ENCODE data around the gene SAPCD1. TPM values are rescaled to one million over a fixed set of nuclear protein-coding genes. Genes with fewer than 3 reads are reported as not detected.

Gene SAPCD1
- total RNA-seq, 1 donor from 2014 or later, result 1.2 TPM

DNA sequence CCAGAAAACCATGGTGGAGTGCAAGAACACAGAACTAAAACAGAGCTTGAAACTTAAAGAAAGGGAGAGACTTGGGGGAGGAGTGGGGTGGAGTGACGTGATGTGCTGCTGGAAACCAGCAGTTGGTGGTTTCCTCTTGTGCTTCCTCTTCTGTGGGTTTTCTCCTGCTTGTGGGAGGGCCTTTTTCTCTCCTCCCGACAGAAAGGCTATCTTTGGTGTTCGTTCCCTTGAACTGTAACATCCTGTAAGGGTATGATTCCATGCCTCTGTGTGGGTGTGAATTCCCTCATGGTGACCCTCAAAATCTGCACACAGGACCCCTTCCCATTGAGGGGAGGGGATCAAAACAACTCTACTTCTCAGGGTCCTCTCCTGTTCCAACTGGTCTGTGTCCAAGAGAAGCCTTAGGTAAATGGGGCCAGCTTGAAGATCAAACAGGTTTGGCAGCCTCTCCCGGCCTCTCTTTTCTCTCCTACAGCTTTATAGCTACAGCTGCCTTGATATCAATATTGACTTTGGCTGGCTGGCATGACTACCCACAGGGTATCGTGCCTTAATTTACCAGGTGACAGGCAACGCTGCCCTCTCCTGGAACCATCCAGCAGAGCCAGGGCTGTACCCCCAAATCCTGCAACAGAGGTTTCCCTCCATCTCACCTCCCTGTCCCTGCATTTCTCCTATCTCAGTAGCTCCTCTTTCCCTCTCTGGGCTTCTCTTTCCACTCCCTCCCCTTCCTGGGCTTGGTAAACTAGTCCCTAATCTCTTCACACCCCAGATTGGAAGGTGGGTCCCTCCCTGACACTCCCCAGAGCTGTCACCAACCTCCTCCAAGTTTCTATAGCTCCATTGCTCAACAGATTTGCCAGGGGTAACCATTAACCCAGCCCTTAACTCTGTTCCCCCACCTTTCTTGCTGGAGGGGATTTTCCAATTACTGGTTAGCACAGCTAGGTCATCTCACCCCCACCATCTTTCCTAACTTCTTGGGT is 24.2 kb upstream of the SAPCD1 start:
- Mint-ChIP-seq H3K4me3 (ENCODE audit: unreplicated experiment) (peak overlapping the region; percentile 99), H3K36me3 (ENCODE audit: low read depth, unreplicated experiment) (peaks cover 17% of the 10 kb centered on the region), H3K27ac (ENCODE audit: unreplicated experiment) (peak overlapping the region; percentile 99), H3K4me1 (ENCODE audit: low read depth, unreplicated experiment) (peaks cover 34% of the 10 kb centered on the region), H3K27me3 (ENCODE audit: low read depth, unreplicated experiment) (no peaks in the 10 kb centered on the region), H3K9me3 (ENCODE audit: unreplicated experiment) (no peaks in the 10 kb centered on the region)
- Histone ChIP-seq H3K4me2 (ENCODE audit: low read length) (peak overlapping the region; percentile 93), H3K9me3 (ENCODE audit: insufficient read depth, low read depth, low read length) (no peaks in the 10 kb centered on the region), H3K9ac (ENCODE audit: low read length) (peak overlapping the region; percentile 50), H4K20me1 (ENCODE audit: insufficient read depth, low read length) (peaks cover 22% of the 10 kb centered on the region), H3K4me1 (ENCODE audit: insufficient read depth, low read length) (peaks cover 39% of the 10 kb centered on the region), H3K36me3 (ENCODE audit: insufficient read depth, low read length) (peaks cover 10% of the 10 kb centered on the region), H2AFZ (ENCODE audit: low read depth, low read length) (peak overlapping the region; percentile 57), H3K79me2 (ENCODE audit: insufficient read depth, low read length) (peaks cover 42% of the 10 kb centered on the region), H3K4me3 (ENCODE audit: insufficient read depth, low read depth, low read length) (peak overlapping the region; percentile 18), H3K27ac (ENCODE audit: low read depth, low read length) (peak overlapping the region; percentile 54), H3K27me3 (ENCODE audit: insufficient read depth, low read length) (no peaks in the 10 kb centered on the region)
- FAIRE-seq (peak; percentile 9), DNase-seq (ENCODE audit: low read depth) (peak; percentile 78)
- no peak for TF ChIP-seq EZH2 (IDR thresholded peaks at IDR 0.05; ENCODE audit: insufficient read depth, low read length)
- TF ChIP-seq, protein P1, sequence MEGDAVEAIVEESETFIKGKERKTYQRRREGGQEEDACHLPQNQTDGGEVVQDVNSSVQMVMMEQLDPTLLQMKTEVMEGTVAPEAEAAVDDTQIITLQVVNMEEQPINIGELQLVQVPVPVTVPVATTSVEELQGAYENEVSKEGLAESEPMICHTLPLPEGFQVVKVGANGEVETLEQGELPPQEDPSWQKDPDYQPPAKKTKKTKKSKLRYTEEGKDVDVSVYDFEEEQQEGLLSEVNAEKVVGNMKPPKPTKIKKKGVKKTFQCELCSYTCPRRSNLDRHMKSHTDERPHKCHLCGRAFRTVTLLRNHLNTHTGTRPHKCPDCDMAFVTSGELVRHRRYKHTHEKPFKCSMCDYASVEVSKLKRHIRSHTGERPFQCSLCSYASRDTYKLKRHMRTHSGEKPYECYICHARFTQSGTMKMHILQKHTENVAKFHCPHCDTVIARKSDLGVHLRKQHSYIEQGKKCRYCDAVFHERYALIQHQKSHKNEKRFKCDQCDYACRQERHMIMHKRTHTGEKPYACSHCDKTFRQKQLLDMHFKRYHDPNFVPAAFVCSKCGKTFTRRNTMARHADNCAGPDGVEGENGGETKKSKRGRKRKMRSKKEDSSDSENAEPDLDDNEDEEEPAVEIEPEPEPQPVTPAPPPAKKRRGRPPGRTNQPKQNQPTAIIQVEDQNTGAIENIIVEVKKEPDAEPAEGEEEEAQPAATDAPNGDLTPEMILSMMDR (IDR thresholded peaks at IDR 0.05; ENCODE audit: insufficient read depth, low read depth, low read length), result no peak

DNA sequence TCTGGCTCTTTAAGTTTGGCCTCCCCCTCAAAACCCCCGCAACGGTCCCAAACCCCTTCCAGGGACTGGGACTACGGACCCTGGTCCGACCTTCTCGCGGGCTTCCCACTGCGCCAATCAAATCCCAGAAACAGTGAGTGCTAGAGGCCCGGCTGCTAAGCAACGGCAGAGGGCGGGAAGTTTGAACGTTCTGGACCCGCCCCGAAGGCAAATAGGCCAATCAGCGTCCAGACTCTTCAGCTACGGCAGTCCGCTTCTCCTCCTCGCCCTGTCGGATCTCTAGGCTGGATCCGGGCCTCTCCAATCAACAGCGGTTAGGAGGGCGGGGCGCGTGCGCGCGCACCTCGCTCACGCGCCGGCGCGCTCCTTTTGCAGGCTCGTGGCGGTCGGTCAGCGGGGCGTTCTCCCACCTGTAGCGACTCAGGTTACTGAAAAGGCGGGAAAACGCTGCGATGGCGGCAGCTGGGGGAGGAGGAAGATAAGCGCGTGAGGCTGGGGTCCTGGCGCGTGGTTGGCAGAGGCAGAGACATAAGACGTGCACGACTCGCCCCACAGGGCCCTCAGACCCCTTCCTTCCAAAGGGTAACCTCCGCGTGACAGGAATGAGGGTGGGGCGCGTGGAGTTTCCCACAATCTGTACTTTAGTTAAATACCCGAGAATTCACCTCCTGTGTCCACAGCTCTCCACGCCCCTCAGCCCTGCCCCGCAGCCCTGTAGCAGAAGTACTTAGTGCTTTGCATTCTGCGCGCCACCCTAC is 22.6 kb upstream of the SAPCD1 start, which contains the start of gene MSH5:
TSS of gene MSH5 (plus strand) at position 367 of the 758 bp plus-strand sequence. CDS start 462 bp downstream, outside the sequence.
- H3K79me2 ChIP-seq (ENCODE audit: insufficient read depth, low read length), result peaks cover 27% of the 10 kb centered on the region
- H2AFZ ChIP-seq (ENCODE audit: low read depth, low read length), result peak within 1 kb of the TSS; percentile 83
- no peak for TF ChIP-seq EZH2 (IDR thresholded peaks at IDR 0.05; ENCODE audit: insufficient read depth, low read length)
- TF ChIP-seq, protein P1 (IDR thresholded peaks at IDR 0.05; ENCODE audit: insufficient read depth, low read depth, low read length), result no peak
- H3K4me3 Mint-ChIP-seq (ENCODE audit: unreplicated experiment), result peak within 1 kb of the TSS; percentile 99
- H3K27ac ChIP-seq (ENCODE audit: low read depth, low read length), result peak within 1 kb of the TSS; percentile 65
- no peaks in the 10 kb centered on the region for H3K27me3 Mint-ChIP-seq (ENCODE audit: low read depth, unreplicated experiment)
- FAIRE-seq (no peak), DNase-seq (ENCODE audit: low read depth) (peak; percentile 97)
- peak within 1 kb of the TSS; percentile 80 for H3K9ac ChIP-seq (ENCODE audit: low read length)
- peaks cover 10% of the 10 kb centered on the region for H3K36me3 Mint-ChIP-seq (ENCODE audit: low read depth, unreplicated experiment)
- H3K4me2 ChIP-seq (ENCODE audit: low read length), result peak within 1 kb of the TSS; percentile 96
- H3K27me3 ChIP-seq (ENCODE audit: insufficient read depth, low read length), result no peaks in the 10 kb centered on the region
- peak within 1 kb of the TSS; percentile 99 for H3K27ac Mint-ChIP-seq (ENCODE audit: unreplicated experiment)
- no peaks in the 10 kb centered on the region for H3K9me3 Mint-ChIP-seq (ENCODE audit: unreplicated experiment)
- H3K9me3 ChIP-seq (ENCODE audit: insufficient read depth, low read depth, low read length), result no peaks in the 10 kb centered on the region
- no peaks in the 10 kb centered on the region for H3K36me3 ChIP-seq (ENCODE audit: insufficient read depth, low read length)
- H3K4me1 Mint-ChIP-seq (ENCODE audit: low read depth, unreplicated experiment), result peaks cover 32% of the 10 kb centered on the region
- peak within 1 kb of the TSS; percentile 75 for H3K4me3 ChIP-seq (ENCODE audit: insufficient read depth, low read depth, low read length)
- H4K20me1 ChIP-seq (ENCODE audit: insufficient read depth, low read length), result peaks cover 7% of the 10 kb centered on the region
- H3K4me1 ChIP-seq (ENCODE audit: insufficient read depth, low read length), result peaks cover 27% of the 10 kb centered on the region

All from astrocyte (in vitro differentiated cells and primary cell).